Measurements from ENCODE around the gene POLR2I. TPM values are rescaled to one million over a fixed set of nuclear protein-coding genes. Genes with fewer than 3 reads are reported as not detected.
A peak's percentile ranks its signal among the peaks of the same experiment; 100 is the strongest.

Gene POLR2I
- total RNA-seq, 1 experiment from 2014 or later, result 146 TPM

- no peak overlapping the region for H2BK5ac ChIP-seq (ENCODE audit: insufficient read length, low read length)
- no peak overlapping the region for H4K5ac ChIP-seq (ENCODE audit: insufficient read length, low read depth, low read length)
- Mint-ChIP-seq H3K4me1 (no peaks in the 10 kb centered on the region), H3K27ac (peak overlapping the region in 1 of 3 experiments; percentile 60; a peak in 1 of 7 replicates), H3K9me3 (no peaks in the 10 kb centered on the region), H3K4me3 (no peak overlapping the region), H3K27me3 (ENCODE audit: low read depth) (no peaks in the 10 kb centered on the region), H3K36me3 (ENCODE audit: insufficient read depth in 1 of 3, low read depth in 3 of 3) (peaks cover 51 to 86% (median 64%) of the 10 kb centered on the region in 3 experiments)
- no peaks in the 10 kb centered on the region for H3K9me3 ChIP-seq (ENCODE audit: control insufficient read depth, low read depth, low read length)
- H4K8ac ChIP-seq (replicated peaks; ENCODE audit: insufficient read length, low read depth, low read length), result no peak overlapping the region
- H3K14ac ChIP-seq (ENCODE audit: insufficient read depth, low read length), result no peak overlapping the region
- DNase-seq, result no peak
- H3K79me1 ChIP-seq (ENCODE audit: insufficient read depth, low read depth, low read length, poor library complexity, severe bottlenecking), result no peaks in the 10 kb centered on the region
- no peak overlapping the region for H3K18ac ChIP-seq (ENCODE audit: insufficient read length, low read depth, low read length)
- H2BK12ac ChIP-seq (ENCODE audit: insufficient read length, low read depth, low read length), result no peak overlapping the region
- H3K79me2 ChIP-seq (ENCODE audit: insufficient read depth, low read length), result no peaks in the 10 kb centered on the region
- H3K27ac ChIP-seq (ENCODE audit: insufficient read length, low read depth, low read length), result no peak overlapping the region
- H3K56ac ChIP-seq (ENCODE audit: insufficient read length, low read depth, low read length), result no peak overlapping the region
- no peak overlapping the region for H4K91ac ChIP-seq (ENCODE audit: insufficient read length, low read depth, low read length)
- TF ChIP-seq CTCF (conservative IDR thresholded peaks at IDR 0.05), result no peak
- WGBS (ENCODE audit: extremely low coverage, insufficient read length, low lambda C conversion rate), result no CpG with 5 or more reads among the region's 7 CpGs
- no peak overlapping the region for H2BK120ac ChIP-seq (ENCODE audit: low read depth, low read length, poor library complexity, severe bottlenecking)
- no peak overlapping the region for H2BK15ac ChIP-seq (ENCODE audit: low read depth, low read length)
- no peaks in the 10 kb centered on the region for H3K23me2 ChIP-seq (ENCODE audit: insufficient read length, low read depth, low read length, poor library complexity, severe bottlenecking)
- H3K4ac ChIP-seq (ENCODE audit: low read depth, low read length), result no peak overlapping the region
- H3K23ac ChIP-seq (ENCODE audit: insufficient read length, low read depth, low read length), result no peak overlapping the region
- H3K4me1 ChIP-seq (ENCODE audit: insufficient read depth, low read length), result no peaks in the 10 kb centered on the region
- H2AK5ac ChIP-seq (ENCODE audit: insufficient read length, low read length), result no peak overlapping the region
- no peak overlapping the region for H3K4me2 ChIP-seq (ENCODE audit: insufficient read depth, insufficient read length, low read length)
- H3K9ac ChIP-seq (ENCODE audit: extremely low read depth, insufficient read length, low read length), result no peak overlapping the region
- H3T11ph ChIP-seq (ENCODE audit: low read length), result no peak overlapping the region
- no peak overlapping the region for H2AFZ ChIP-seq (ENCODE audit: low read length)
- no peaks in the 10 kb centered on the region for H4K20me1 ChIP-seq (ENCODE audit: control insufficient read depth, insufficient read depth, insufficient read length)
- no peaks in the 10 kb centered on the region for H3K27me3 ChIP-seq (ENCODE audit: insufficient read depth, low read length)
- H2BK20ac ChIP-seq (ENCODE audit: low read depth, low read length, poor library complexity, severe bottlenecking), result no peak overlapping the region
Observed at GRCh38 chr19:36092566-36092965, 22.1 kb downstream of the POLR2I start.

Measured in H9 (cell line).